COLO668 (cell line): ENCODE measurements around the gene PTPRN2.
"Not testable (repeated sequence)": the region's sequence is repeated elsewhere in the genome, so short reads cannot be mapped to it uniquely, and the experiment has no call there.

Source experiments
- DNase-seq: peaks from one replicate; lab custom pipeline; 2025; ENCODE audit not compliant: unreplicated experiment; lab: John Stamatoyannopoulos, UW

PTPRN2 gene

GRCh38 chr7:157739031-157739430 lies 848.6 kb downstream of the PTPRN2 start:
- DNase-seq, result no peak

- no peak for DNase-seq
These were observed 849.6 kb downstream of the PTPRN2 start for GRCh38 chr7:157738066-157738460.

- DNase-seq, result no peak
These were observed 850.2 kb downstream of the PTPRN2 start for GRCh38 chr7:157737151-157738065.

- no peak for DNase-seq
These were observed 851.3 kb downstream of the PTPRN2 start for GRCh38 chr7:157736341-157736740.

GRCh38 chr7:157735826-157736225 lies 851.8 kb downstream of the PTPRN2 start:
- no peak for DNase-seq

GRCh38 chr7:157734676-157735640 lies 852.7 kb downstream of the PTPRN2 start:
- DNase-seq, result no peak

GRCh38 chr7:157733760-157734395 lies 853.7 kb downstream of the PTPRN2 start:
- DNase-seq, result not testable (repeated sequence)

GRCh38 chr7:157731126-157731525 lies 856.5 kb downstream of the PTPRN2 start:
- DNase-seq, result no peak

- no peak for DNase-seq
These were observed 857.0 kb downstream of the PTPRN2 start for GRCh38 chr7:157730614-157731013.

GRCh38 chr7:157729566-157729965 lies 858.1 kb downstream of the PTPRN2 start:
- DNase-seq, result peak; percentile 6

- no peak for DNase-seq
These were observed 859.5 kb downstream of the PTPRN2 start for GRCh38 chr7:157727964-157728615.

GRCh38 chr7:157726764-157727163 lies 860.9 kb downstream of the PTPRN2 start:
- no peak for DNase-seq

GRCh38 chr7:157725312-157725711 lies 862.3 kb downstream of the PTPRN2 start:
- DNase-seq, result not testable (repeated sequence)

GRCh38 chr7:157723205-157723604 lies 864.4 kb downstream of the PTPRN2 start:
- DNase-seq, result no peak

GRCh38 chr7:157722137-157723060 lies 865.2 kb downstream of the PTPRN2 start:
- DNase-seq, result no peak

GRCh38 chr7:157721468-157722136 lies 866.0 kb downstream of the PTPRN2 start:
- no peak for DNase-seq

GRCh38 chr7:157719705-157720655 lies 867.6 kb downstream of the PTPRN2 start:
- no peak for DNase-seq
